Measurements from ENCODE around the gene ALDH16A1.
"Not testable (repeated sequence)": the region's sequence is repeated elsewhere in the genome, so short reads cannot be mapped to it uniquely, and the experiment has no call there.

The ALDH16A1 gene

DNA sequence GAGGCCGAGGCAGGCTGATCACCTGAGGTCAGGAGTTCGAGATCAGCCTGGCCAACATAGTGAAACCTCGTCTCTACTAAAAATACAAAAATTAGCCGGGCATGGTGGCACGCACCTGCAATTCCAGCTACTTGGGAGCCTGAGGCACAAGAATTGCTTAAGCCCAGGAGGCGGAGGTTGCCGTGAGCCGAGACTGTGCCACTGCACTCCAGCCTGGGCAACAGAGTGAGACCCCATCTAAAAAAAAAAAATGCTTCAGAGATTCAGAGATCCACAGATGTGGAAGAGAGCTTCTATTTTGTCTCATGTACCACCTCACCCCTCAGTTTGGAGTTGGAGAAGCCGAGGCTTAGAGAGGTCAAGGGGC, 20.5 kb downstream of the ALDH16A1 start:
- Mint-ChIP-seq H3K4me3 (peak overlapping the region; percentile 91 to 98), H3K4me1 (peaks cover 46 to 67% of the 10 kb centered on the region in 2 donors), H3K27ac (peak overlapping the region; percentile 98), H3K36me3 (peaks cover 18 to 28% of the 10 kb centered on the region in 2 donors)
- DNase-seq; H3K27me3 Mint-ChIP-seq; H3K9me3 Mint-ChIP-seq; ATAC-seq (replicated peaks): not testable (repeated sequence)

DNA sequence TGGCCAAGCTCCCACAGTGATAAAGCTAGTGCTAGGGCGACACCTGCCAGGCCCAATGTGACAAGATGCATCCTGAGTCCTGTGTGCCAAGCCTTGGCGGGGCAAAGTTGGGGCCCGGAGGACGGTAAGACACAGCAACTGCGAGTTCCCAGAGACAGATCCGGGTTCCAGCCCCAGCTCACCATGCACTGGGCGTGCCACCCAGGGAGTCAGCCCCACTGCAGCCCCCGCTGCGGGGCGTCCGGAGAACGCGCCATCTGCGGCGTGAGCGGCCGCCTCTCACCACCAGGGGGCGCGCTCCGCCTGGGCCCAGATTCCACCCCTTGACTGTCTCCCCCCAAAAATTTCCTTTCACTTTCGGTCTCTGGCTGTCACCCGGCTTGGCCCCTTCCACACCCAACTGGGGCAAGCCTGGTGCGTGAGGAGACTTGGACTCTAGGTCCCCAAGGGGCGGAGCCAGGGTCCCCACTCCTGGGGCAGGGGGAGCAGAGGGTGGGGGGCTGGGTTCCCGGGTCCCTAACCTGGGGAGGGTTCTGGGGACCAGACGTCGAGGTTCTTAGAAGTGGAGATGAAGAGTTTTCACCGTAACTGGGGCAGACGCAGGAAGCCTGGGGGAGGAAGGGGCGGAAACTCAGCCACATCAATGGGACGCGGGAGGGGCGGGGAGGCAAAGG, 21.0 kb downstream of the ALDH16A1 start, which contains the start of gene FLT3LG:
Gene FLT3LG, plus strand, starts transcription at position 348 of the 674 bp plus-strand sequence. CDS start 425 bp downstream, outside the sequence.
- H3K9me3 Mint-ChIP-seq, result no peaks in the 10 kb centered on the region
- peak within 1 kb of the TSS; percentile 91 to 98 for H3K4me3 Mint-ChIP-seq
- H3K27me3 Mint-ChIP-seq, result no peaks in the 10 kb centered on the region
- H3K36me3 Mint-ChIP-seq, result peaks cover 14 to 26% of the 10 kb centered on the region in 2 donors
- H3K4me1 Mint-ChIP-seq, result peaks cover 44 to 62% of the 10 kb centered on the region in 2 donors
- H3K27ac Mint-ChIP-seq, result peak within 1 kb of the TSS; percentile 98
- peak; percentile 51 to 59 for ATAC-seq (replicated peaks)
- peak; percentile 83 for DNase-seq

DNA sequence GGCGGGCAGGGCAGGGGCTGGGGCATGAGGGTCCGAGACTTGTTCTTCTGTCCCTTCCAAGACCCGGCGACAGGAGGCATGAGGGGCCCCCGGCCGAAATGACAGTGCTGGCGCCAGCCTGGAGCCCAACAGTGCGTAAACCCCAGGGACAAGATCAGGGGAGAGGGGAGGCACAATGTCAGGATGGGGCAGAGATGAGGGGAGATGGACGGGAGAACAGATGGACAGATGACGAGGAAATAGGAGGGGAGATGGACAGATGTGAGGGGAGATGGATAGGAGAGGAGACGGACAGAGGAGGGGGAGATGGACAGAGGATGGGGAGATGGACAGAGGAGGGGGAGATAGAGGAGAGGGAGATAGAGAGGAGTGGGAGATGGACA, 21.5 kb downstream of the ALDH16A1 start:
- no peak for DNase-seq
- no peak for ATAC-seq (replicated peaks)
- Mint-ChIP-seq H3K4me1 (peaks cover 42 to 57% of the 10 kb centered on the region in 2 donors), H3K9me3 (no peaks in the 10 kb centered on the region), H3K36me3 (peaks cover 11 to 23% of the 10 kb centered on the region in 2 donors), H3K27me3 (no peaks in the 10 kb centered on the region), H3K4me3 (peak overlapping the region; percentile 91 to 98), H3K27ac (peak overlapping the region; percentile 98)

GRCh38 chr19:49475191-49475917, 22.3 kb downstream of the ALDH16A1 start:
- ATAC-seq (replicated peaks) (no peak), DNase-seq (no peak)
- peaks cover 6 to 16% of the 10 kb centered on the region in 2 donors for H3K36me3 Mint-ChIP-seq
- peaks cover 35 to 49% of the 10 kb centered on the region in 2 donors for H3K4me1 Mint-ChIP-seq
- H3K4me3 Mint-ChIP-seq, result peak overlapping the region; percentile 91 to 98
- no peaks in the 10 kb centered on the region for H3K9me3 Mint-ChIP-seq
- H3K27ac Mint-ChIP-seq, result peak overlapping the region; percentile 98
- no peaks in the 10 kb centered on the region for H3K27me3 Mint-ChIP-seq

DNA sequence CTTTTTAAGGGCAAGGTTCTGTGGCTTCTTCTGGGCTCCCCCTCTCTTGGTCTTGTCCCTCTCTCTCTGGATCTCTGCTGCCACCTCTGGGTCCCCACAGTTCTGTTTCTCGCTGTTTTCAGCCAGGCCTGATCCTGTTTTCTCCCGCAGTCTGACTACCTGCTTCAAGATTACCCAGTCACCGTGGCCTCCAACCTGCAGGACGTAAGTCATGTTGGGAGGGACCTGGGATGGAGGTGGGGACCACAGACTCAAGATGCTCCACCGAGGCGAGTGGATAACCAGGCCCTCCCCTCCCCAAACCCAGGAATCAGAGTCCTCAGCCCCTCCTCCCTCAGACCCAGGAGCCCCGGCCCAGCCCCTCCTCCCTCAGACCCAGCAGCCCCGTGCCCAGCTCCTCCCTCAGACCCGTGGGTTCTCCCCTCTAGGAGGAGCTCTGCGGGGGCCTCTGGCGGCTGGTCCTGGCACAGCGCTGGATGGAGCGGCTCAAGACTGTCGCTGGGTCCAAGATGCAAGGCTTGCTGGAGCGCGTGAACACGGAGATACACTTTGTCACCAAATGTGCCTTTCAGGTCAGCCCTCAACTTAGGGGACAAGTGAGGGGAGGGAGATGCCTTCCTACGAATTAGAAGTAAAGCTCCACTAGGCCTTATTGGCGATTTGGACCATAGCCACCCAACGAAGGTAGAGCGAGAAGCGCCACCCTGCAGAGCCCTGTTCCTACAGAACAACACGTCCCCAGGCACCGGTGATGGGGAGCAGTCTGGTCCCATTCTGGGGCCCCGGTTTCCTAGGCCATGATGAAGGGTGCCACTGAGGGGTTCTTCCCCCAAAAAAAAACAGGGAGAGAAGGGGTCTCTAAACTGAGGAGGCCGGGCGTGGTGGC, 23.2 kb downstream of the ALDH16A1 start:
- H3K4me1 Mint-ChIP-seq, result peaks cover 30 to 40% of the 10 kb centered on the region in 2 donors
- no peaks in the 10 kb centered on the region for H3K9me3 Mint-ChIP-seq
- peak overlapping the region; percentile 98 for H3K27ac Mint-ChIP-seq
- H3K4me3 Mint-ChIP-seq, result peak overlapping the region; percentile 30 to 40
- DNase-seq (no peak), ATAC-seq (replicated peaks) (peak; percentile 40 to 49)
- no peaks in the 10 kb centered on the region for H3K27me3 Mint-ChIP-seq
- peaks cover 6 to 19% of the 10 kb centered on the region in 2 donors for H3K36me3 Mint-ChIP-seq

- H3K36me3 Mint-ChIP-seq, result peaks cover 8 to 17% of the 10 kb centered on the region in 2 donors
These were observed 27.1 kb downstream of the ALDH16A1 start for GRCh38 chr19:49479975-49480628.

DNA sequence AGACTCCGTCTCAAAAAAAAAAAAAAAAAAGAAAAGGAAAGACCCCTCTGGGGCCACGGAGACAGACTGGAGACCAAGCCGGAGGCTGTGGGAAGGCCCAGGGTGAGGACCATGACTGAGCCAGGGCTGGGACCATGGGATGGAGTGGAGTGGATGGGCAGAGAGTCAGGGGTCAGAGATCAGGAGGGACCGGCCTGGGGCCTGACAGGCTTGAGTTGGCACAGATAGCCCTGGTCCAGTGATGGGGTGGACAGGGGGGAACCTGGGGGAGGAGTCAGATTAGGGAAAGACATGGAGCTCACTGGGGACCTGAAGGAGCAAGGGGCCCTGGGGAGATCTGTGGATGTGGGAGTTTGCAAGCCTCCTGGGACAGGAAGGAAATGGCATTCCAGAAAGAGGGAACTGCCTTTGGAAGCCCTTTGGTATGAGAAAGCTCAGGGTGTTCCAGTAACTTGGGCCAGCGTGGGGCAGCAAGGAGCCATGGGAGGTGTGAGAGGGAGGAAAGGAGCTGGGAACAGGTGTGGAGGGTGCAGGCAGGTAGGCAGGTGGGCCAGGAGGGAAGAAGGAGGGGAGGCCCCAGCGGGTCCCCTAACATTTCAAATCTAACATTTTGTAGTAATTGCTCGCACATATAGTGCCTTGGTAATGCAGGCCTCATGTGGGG, 28.1 kb downstream of the ALDH16A1 start:
- DNase-seq (no peak), ATAC-seq (replicated peaks) (no peak)
- Mint-ChIP-seq H3K4me3 (no peak overlapping the region), H3K4me1 (peaks cover 5 to 10% of the 10 kb centered on the region in 2 donors), H3K27me3 (no peaks in the 10 kb centered on the region), H3K27ac (no peak overlapping the region), H3K9me3 (no peaks in the 10 kb centered on the region), H3K36me3 (peaks cover 9 to 12% of the 10 kb centered on the region in 2 donors)

More at GRCh38 chr19:49479975-49480628, 27.1 kb downstream of the ALDH16A1 start:
- H3K27ac Mint-ChIP-seq, result no peak overlapping the region
- no peak for DNase-seq
- no peak for ATAC-seq (replicated peaks)
- no peak overlapping the region for H3K4me3 Mint-ChIP-seq
- no peaks in the 10 kb centered on the region for H3K27me3 Mint-ChIP-seq
- peaks cover 14% of the 10 kb centered on the region in 2 donors for H3K4me1 Mint-ChIP-seq
- no peaks in the 10 kb centered on the region for H3K9me3 Mint-ChIP-seq

DNA sequence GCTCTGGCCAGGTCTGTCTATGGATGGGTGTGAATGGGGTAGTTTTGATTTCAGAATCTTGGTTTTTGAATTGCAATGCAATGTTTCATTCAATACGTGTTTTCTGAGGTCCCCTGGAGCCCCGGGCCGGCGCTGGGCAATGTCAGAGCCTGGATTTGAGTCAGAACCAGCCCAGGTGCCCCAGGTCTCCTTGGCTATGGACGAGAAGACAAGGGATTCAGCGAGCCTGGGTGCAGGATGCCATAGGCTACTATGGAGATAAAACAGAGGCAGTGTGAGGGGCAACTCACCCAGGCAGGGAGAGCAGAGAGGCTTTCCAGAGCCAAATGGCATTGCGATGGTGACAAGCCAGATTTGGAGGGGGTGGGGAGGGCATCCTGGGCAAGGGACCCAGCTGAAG, 33.2 kb downstream of the ALDH16A1 start:
- Mint-ChIP-seq H3K36me3 (peaks cover 39 to 44% of the 10 kb centered on the region in 2 donors), H3K27me3 (no peaks in the 10 kb centered on the region), H3K27ac (peak overlapping the region; percentile 90), H3K4me1 (peaks cover 20 to 44% of the 10 kb centered on the region in 2 donors), H3K9me3 (no peaks in the 10 kb centered on the region), H3K4me3 (peak overlapping the region; percentile 44 to 67)
- ATAC-seq (replicated peaks), result no peak
- DNase-seq, result no peak

GRCh38 chr19:49486710-49487276, 33.8 kb downstream of the ALDH16A1 start:
- DNase-seq, result no peak
- H3K36me3 Mint-ChIP-seq, result peaks cover 44 to 50% of the 10 kb centered on the region in 2 donors
- H3K9me3 Mint-ChIP-seq, result no peaks in the 10 kb centered on the region
- no peak for ATAC-seq (replicated peaks)
- peak overlapping the region; percentile 100 for H3K27ac Mint-ChIP-seq
- peaks cover 20 to 46% of the 10 kb centered on the region in 2 donors for H3K4me1 Mint-ChIP-seq
- peak overlapping the region; percentile 96 to 97 for H3K4me3 Mint-ChIP-seq
- no peaks in the 10 kb centered on the region for H3K27me3 Mint-ChIP-seq

- no peaks in the 10 kb centered on the region for H3K9me3 Mint-ChIP-seq
- DNase-seq, result peak; percentile 100
- peaks cover 50 to 56% of the 10 kb centered on the region in 2 donors for H3K36me3 Mint-ChIP-seq
These were observed 34.4 kb downstream of the ALDH16A1 start, which contains the start of gene RPL13A for GRCh38 chr19:49487277-49488045. Gene RPL13A (plus strand): TSS chr19:49487608. CDS start chr19:49487630, 22 bp downstream.

DNA sequence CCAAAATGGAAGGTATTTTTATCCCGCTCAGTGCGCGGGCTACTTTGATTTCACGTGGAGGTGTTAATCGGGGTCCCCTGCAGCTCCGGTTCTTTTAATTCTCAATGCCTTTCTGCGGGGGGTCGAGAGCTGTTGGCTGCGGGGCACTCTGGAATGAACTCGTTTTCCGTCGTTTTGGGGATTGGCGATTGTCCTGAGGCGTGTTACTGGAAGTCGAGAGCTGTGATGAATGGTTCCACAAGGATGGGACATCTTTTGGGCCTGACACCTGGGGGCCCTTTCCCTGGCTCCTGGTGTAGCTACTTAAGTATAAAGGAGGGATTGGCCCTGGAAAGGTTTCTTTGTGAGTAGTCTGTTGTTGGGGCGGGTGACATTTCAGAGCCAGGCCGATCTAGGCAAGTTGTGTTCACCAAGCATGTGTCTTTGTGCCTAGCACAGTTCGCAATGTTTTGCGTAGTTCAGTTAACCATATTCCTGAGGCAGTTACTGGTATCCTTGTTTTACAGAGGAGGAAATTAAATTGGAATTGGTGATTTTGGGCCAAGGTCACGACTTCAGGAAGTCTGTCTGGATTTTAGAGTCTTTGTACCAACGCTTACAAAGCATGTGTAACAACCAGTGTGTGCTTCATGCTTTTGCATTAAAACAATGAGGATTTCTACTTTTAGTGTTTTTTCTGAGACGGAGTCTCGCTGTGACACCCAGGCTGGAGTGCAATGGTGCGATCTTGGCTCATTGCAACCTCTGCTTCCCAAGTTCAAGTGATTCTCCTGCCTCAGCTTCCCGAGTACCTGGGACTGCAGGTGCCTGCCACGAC, 35.2 kb downstream of the ALDH16A1 start:
- Mint-ChIP-seq H3K27me3 (no peaks in the 10 kb centered on the region), H3K9me3 (no peaks in the 10 kb centered on the region), H3K36me3 (peaks cover 55 to 64% of the 10 kb centered on the region in 2 donors), H3K4me1 (peaks cover 26 to 53% of the 10 kb centered on the region in 2 donors), H3K4me3 (peak overlapping the region; percentile 96 to 97), H3K27ac (peak overlapping the region; percentile 100)
- DNase-seq, result no peak
- no peak for ATAC-seq (replicated peaks)

More at GRCh38 chr19:49487277-49488045, 34.4 kb downstream of the ALDH16A1 start, which contains the start of gene RPL13A:
- no peaks in the 10 kb centered on the region for H3K27me3 Mint-ChIP-seq
- H3K4me3 Mint-ChIP-seq, result peak within 1 kb of the TSS; percentile 96 to 97
- peak within 1 kb of the TSS; percentile 100 for H3K27ac Mint-ChIP-seq
- peak; percentile 90 to 95 for ATAC-seq (replicated peaks)
- peaks cover 20 to 52% of the 10 kb centered on the region in 2 donors for H3K4me1 Mint-ChIP-seq
